Heart left ventricle (tissue), 16 donors: ENCODE results near the gene ALCAM. TPM values are rescaled to one million over a fixed set of nuclear protein-coding genes. Genes with fewer than 3 reads are reported as not detected.
A peak's percentile ranks its signal among the peaks of the same experiment; 100 is the strongest.

Experiments used
- ATAC-seq, 4 donors: fragments of 200-7000 bp; cut with Tn5 transposase; one replicate each; pipeline ENCODE4 v1.9.1; 2020 to 2022; ENCODE audit warnings: moderate library complexity in 4 of 4, mild to moderate bottlenecking in 3 of 4, moderate number of reproducible peaks in 1 of 4
- DNase-seq, 5 donors: peaks; one replicate each; pipeline ENCODE4 v3.0.0-alpha.2; 2020
- H3K27ac ChIP-seq, 12 donors: fragments of 200-600 bp; sonication (generic) in 4 of 12; one replicate each; pipeline versions ENCODE4 v1.5.0 to v1.8.0; 2016 to 2022; ENCODE audit warnings: mild to moderate bottlenecking in 2 of 12
- H3K27me3 ChIP-seq, 9 donors: fragments of 200-600 bp; sonication (generic) in 2 of 9; one replicate each; pipeline versions ENCODE4 v1.5.1 to v1.8.0; 2016 to 2022; ENCODE audit warnings: mild to moderate bottlenecking in 3 of 9
- H3K36me3 ChIP-seq, 9 donors: fragments of 200-600 bp; sonication (generic) in 2 of 9; one replicate each; pipeline versions ENCODE4 v1.5.0 to v1.8.0; 2018 to 2022; ENCODE audit warnings: mild to moderate bottlenecking in 2 of 9
- H3K4me1 ChIP-seq, 12 donors: fragments of 200-600 bp; sonication (generic) in 4 of 12; one replicate each; pipeline versions ENCODE4 v1.5.0 to v1.8.0; 2016 to 2022; ENCODE audit warnings: mild to moderate bottlenecking in 3 of 12
- H3K4me3 ChIP-seq, 12 donors: fragments of 200-600 bp; sonication (generic) in 4 of 12; one replicate each; pipeline versions ENCODE4 v1.5.0 to v1.8.0; 2017 to 2022; ENCODE audit warnings: mild to moderate bottlenecking in 9 of 12, moderate library complexity in 4 of 12
- H3K9me3 ChIP-seq, 12 donors: fragments of 200-600 bp; sonication (generic) in 4 of 12; one replicate each; pipeline versions ENCODE4 v1.5.0 to v1.8.0; 2016 to 2022; ENCODE audit warnings: mild to moderate bottlenecking in 1 of 12
- POLR2A ChIP-seq, 2 donors: fragments of 450-650 bp; IDR thresholded peaks; one replicate each; pipeline ENCODE4 v1.6.1; 2017; ENCODE audit warnings: antibody characterized with exemption in 2 of 2, mild to moderate bottlenecking in 2 of 2, moderate library complexity in 2 of 2
- WGBS, 4 donors: extraction: QIAGEN DNeasy Blood & Tissue Kit in 2 of 4; methylation state at CpG; one replicate each; pipeline versions ENCODE4 v1.1.5 to v1.1.7; 2013 to 2018; 5-methylcytosine and 5-hydroxymethylcytosine counted together
- intact Hi-C, 10 donors: fragments of 100-400 bp; cut with DNase I; formaldehyde crosslinking; loops; one replicate each; pipeline versions ENCODE4 v1.11.1 to v1.14.2; 2022
- polyA plus RNA-seq, 2 donors: library from polyadenylated mRNA; stranded (reverse); fragments of 200-250 nt; gene quantifications; one replicate each; pipeline ENCODE4 v1.2.3, GENCODE V29; 2013
- total RNA-seq, 9 donors: library from RNA; depleted of rRNA in 2 of 9; stranded (reverse); fragments of >200 nt in 2 of 9; fragmentation: NEBNext Ultra II Directional in 3 of 9; extraction: Animal tissue kit (Norgen Biotek cat#: 25700) in 3 of 9; gene quantifications; one replicate each; pipeline versions ENCODE4 v1.1.0 to v1.2.4, GENCODE V29; 2016 to 2023
- TF ChIP-seq, protein P1 (sequence below), 12 donors: fragments of 200-600 bp; sonication (generic) in 4 of 12; IDR thresholded peaks; one replicate each; pipeline versions ENCODE4 v1.5.0 to v1.8.0; 2018 to 2022; ENCODE audit warnings: antibody characterized with exemption in 12 of 12, mild to moderate bottlenecking in 5 of 12
- donor health status: ischemic (EF 13 %, LVEDD 7.1; RV severe dilation, severe dysfunction).
- donor health status: healthy with polysubstance abuse.
- donor health status: DM: no; HTN: yes; CAD: no.
- donor health status: DM: no; HTN: no; CAD: no.
- donor health status: ischemic (EF 25% LVEDD 6.9; RV normal size, moderate dysfunction).
- donor health status: ischemic (EF 25% LVEDD 5.7; RV mildly dilated, moderate dysfunction).
- donor health status: healthy.
- donor health status: DM: yes; HTN: yes; CAD: no.
- donor health status: ischemic (EF 35%, LVEDD 5.7; RV mildly dilated, moderate dysfunction).
- donor health status: nonischemic (EF 11% LVEDD 7.7; RV severe dilation, severe dysfunction).
- donor health status: DM: yes; HTN: yes; CAD: no.
- donor health status: PGD.
- donor health status: ischemic (EF 29% LVEDD 5.4; RV normal size, mild dysfunction).
- donor health status: nonischemic (EF 23%, LVEDD 6.1; RV moderate dilation, normal function).

ALCAM gene
- total and polyA plus RNA-seq, 11 donors = 0.91 to 19.9 (median 5.5) TPM

DNA sequence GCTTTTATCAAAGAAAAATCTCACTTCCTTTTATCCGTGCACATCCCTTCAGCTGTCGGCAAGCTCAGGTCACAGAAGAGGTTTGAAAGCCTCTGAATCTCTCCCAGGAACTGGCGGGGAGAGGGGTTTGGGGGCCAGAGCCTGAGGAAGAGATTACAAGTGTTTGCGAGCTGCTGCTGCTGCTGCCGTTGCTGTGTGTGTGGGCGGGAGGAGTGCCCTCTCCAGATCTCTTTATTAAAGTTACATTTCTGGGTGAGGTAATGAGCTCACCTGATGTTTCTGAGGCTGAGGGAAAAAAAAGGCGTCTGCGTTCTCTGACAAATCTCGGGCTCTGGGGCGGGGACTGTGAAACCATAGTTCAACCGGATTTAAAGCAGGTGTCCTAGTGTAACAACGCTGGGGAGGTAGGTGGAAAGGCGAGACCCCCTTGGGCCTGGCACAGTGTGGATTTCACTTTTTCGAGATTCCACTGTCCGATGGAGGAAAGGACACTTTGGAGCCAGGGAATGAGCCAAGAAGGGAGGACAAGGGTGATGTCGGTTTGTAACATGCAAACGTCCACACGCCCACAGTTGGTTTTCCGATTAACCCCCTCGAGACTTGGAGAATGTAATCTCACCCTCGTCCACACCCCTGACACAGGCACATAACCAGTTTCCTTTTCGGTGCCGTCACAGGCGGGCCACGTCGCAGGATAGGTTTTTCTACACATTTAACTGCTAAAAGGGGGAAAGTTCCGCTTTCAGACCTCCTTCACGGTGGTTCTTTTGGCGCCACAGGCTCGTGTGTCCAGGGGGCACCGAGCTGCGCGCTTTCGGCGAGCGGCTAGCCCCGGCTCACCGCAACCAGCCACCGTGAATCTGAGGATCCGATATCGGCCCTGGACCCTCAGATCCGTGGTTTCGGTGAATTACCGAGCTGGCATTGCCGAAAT is 2.1 kb downstream of the ALCAM start:
- DNase-seq (peak in 4 of 5 donors; percentile 11 to 62 (median 26)), ATAC-seq (peak in 1 of 4 donors; percentile 1)
- Histone ChIP-seq H3K4me3 (peak overlapping the region; percentile 33 to 72 (median 62)), H3K27me3 (no peaks in the 10 kb centered on the region), H3K36me3 (no peaks in the 10 kb centered on the region), H3K4me1 (peaks cover 0 to 43% (median 21%) of the 10 kb centered on the region in 12 donors), H3K9me3 (no peaks in the 10 kb centered on the region), H3K27ac (peak overlapping the region in 9 of 12 donors; percentile 3 to 73 (median 43))
- 0 to 1% (median 1%) methylated on average over 29 to 45 of the region's 45 CpGs for WGBS, 4 donors
- TF ChIP-seq POLR2A (IDR thresholded peaks at IDR 0.05) = no peak
- TF ChIP-seq, protein P1, sequence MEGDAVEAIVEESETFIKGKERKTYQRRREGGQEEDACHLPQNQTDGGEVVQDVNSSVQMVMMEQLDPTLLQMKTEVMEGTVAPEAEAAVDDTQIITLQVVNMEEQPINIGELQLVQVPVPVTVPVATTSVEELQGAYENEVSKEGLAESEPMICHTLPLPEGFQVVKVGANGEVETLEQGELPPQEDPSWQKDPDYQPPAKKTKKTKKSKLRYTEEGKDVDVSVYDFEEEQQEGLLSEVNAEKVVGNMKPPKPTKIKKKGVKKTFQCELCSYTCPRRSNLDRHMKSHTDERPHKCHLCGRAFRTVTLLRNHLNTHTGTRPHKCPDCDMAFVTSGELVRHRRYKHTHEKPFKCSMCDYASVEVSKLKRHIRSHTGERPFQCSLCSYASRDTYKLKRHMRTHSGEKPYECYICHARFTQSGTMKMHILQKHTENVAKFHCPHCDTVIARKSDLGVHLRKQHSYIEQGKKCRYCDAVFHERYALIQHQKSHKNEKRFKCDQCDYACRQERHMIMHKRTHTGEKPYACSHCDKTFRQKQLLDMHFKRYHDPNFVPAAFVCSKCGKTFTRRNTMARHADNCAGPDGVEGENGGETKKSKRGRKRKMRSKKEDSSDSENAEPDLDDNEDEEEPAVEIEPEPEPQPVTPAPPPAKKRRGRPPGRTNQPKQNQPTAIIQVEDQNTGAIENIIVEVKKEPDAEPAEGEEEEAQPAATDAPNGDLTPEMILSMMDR (IDR thresholded peaks at IDR 0.05) = no peak
- intact Hi-C loops = loop anchor here in 7 of 10 donors (2.0 to 10.0 kb wide), 5 partner anchors 150 to 1097 kb away; no protein-coding TSS in a partner anchor

DNA sequence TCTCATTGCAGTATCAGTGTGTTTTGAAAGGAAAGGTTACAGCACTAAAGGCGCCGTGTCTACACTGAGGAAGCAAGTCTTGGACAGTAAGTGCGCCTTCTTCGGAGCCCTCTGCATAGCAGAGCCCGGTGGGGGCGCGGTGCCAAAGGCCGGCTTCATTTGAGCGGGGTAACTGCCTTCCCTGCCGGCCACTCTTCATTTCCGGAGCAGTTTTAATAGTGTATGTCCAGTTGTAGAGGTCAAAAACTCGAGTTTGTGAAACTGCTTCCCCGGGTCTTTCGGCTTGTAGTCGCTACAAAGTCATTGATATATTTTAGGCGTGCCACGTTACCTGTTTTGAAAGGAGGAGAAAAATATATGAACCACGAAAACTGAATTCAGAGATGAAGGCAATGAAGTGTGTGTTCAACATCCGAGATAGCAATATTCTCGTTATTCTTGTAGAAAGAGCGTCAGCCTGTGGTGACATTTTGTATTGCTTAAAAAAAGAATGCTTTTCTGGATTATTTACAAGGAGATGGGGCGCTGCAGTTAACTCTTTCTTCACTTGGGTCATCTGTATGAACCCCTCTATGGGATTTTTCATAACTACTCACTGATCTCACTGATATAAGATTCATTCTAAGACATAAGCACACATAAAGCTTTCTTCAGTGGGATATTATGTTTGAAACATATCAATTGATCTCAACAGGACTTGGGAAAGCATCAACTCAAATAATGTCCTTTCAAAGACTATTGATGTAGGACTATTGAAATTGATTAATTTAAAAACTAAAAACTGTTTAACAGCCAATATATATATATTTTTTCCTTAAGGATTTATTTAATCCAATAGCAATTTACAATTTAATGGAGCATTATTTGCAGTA is 3.0 kb downstream of the ALCAM start:
- Histone ChIP-seq H3K27me3 (no peaks in the 10 kb centered on the region), H3K27ac (peak overlapping the region in 8 of 12 donors; percentile 3 to 73 (median 34)), H3K4me1 (peaks cover 0 to 43% (median 21%) of the 10 kb centered on the region in 12 donors), H3K9me3 (no peaks in the 10 kb centered on the region), H3K36me3 (no peaks in the 10 kb centered on the region), H3K4me3 (peak overlapping the region; percentile 33 to 72 (median 62))
- intact Hi-C loops = loop anchor here in 7 of 10 donors (2.0 to 10.0 kb wide), 5 partner anchors 149 to 1097 kb away; no protein-coding TSS in a partner anchor
- peak in 3 of 4 donors; percentile 28 to 37 (median 31) for ATAC-seq
- DNase-seq = peak; percentile 36 to 76 (median 61)
- WGBS, 4 donors = 0 to 1% (median 1%) methylated on average over 21 to 22 of the region's 22 CpGs
- TF ChIP-seq, protein P1 (IDR thresholded peaks at IDR 0.05) = peak; percentile 21 to 65 (median 51)
- TF ChIP-seq POLR2A (IDR thresholded peaks at IDR 0.05) = no peak

DNA sequence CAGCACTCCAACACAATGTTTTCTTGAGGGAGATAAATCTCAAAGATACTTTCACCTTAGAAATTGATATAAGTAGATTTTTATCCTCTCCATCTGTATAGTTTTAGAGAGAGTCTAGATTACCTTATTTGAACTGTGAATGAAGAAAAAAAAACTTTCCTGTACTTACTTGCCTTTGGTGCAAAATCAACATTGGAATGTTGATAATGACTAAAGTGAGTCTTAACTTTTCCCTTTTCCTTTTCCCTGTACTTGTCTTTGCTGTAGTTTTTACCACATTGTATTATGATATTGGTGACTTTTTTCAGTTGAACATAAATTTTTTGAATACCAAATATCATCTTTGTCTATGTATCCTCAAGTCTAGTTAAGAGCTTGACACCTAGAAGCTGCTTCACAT is 6.7 kb downstream of the ALCAM start:
- Histone ChIP-seq H3K27ac (no peak overlapping the region), H3K27me3 (no peaks in the 10 kb centered on the region), H3K36me3 (no peaks in the 10 kb centered on the region), H3K4me1 (peaks cover 0 to 16% (median 4%) of the 10 kb centered on the region in 12 donors), H3K9me3 (no peaks in the 10 kb centered on the region), H3K4me3 (no peak overlapping the region)
- TF ChIP-seq, protein P1 (IDR thresholded peaks at IDR 0.05) = no peak
- no peak for TF ChIP-seq POLR2A (IDR thresholded peaks at IDR 0.05)
- DNase-seq = no peak
- intact Hi-C loops = no loop called here
- ATAC-seq = no peak
